KMS-11 (cell line): Measurements from ENCODE around the gene CAMTA1.

ENCODE experiments used
- H2AFZ ChIP-seq: fragments of 200-600 bp; sonication (generic); 2 replicates; pipeline ENCODE4 v1.6.1; 2016; ENCODE audit warnings: antibody characterized with exemption, mixed run types, low read depth
- H3K27ac ChIP-seq: fragments of 200-600 bp; sonication (generic); 2 replicates; pipeline ENCODE4 v1.6.1; 2016; ENCODE audit warnings: mild to moderate bottlenecking, mixed run types
- H3K27me3 ChIP-seq: fragments of 200-600 bp; sonication (generic); 2 replicates; pipeline ENCODE4 v1.6.1; 2017; ENCODE audit warnings: mild to moderate bottlenecking, low read depth, mixed run types, moderate library complexity; ENCODE audit not compliant: insufficient read depth
- H3K36me3 ChIP-seq: fragments of 200-600 bp; sonication (generic); 2 replicates; pipeline ENCODE4 v1.6.1; 2017; ENCODE audit warnings: mild to moderate bottlenecking, mixed run types; ENCODE audit not compliant: insufficient read depth
- H3K4me1 ChIP-seq: fragments of 200-600 bp; sonication (generic); 2 replicates; pipeline ENCODE4 v1.6.1; 2016; ENCODE audit warnings: mild to moderate bottlenecking, low read depth, mixed run types; ENCODE audit not compliant: poor library complexity, severe bottlenecking
- H3K4me2 ChIP-seq: fragments of 200-600 bp; sonication (generic); 2 replicates; pipeline ENCODE4 v1.7.0; 2016; ENCODE audit warnings: mild to moderate bottlenecking, mixed run types
- H3K4me3 ChIP-seq: fragments of 200-600 bp; sonication (generic); IDR thresholded peaks from 2 replicates; pipeline ENCODE4 v1.6.1; 2017; ENCODE audit warnings: low read depth, low read length, mixed read lengths; ENCODE audit not compliant: insufficient read depth
- H3K79me2 ChIP-seq: fragments of 200-600 bp; sonication (generic); 2 replicates; pipeline ENCODE4 v1.6.1; 2016; ENCODE audit warnings: low read depth, mixed run types; ENCODE audit not compliant: insufficient read depth
- H3K9ac ChIP-seq: fragments of 200-600 bp; sonication (generic); 2 replicates; pipeline ENCODE4 v1.6.1; 2016; ENCODE audit warnings: mild to moderate bottlenecking, mixed run types
- H4K20me1 ChIP-seq: fragments of 200-600 bp; sonication (generic); 2 replicates; pipeline ENCODE4 v1.6.1; 2016; ENCODE audit warnings: mild to moderate bottlenecking, mixed run types; ENCODE audit not compliant: insufficient read depth
- CTCF ChIP-seq: fragments of 200-600 bp; sonication (generic); conservative IDR thresholded peaks from 2 replicates; pipeline ENCODE4 v1.6.1; 2017; ENCODE audit warnings: low read depth, mild to moderate bottlenecking, antibody characterized with exemption, low read length, moderate library complexity, mixed read lengths

Gene CAMTA1

GRCh38 chr1:6782151-6782550 is 3.1 kb upstream of the CAMTA1 start:
- Histone ChIP-seq H3K4me3 (no peak overlapping the region), H3K27ac (no peak overlapping the region), H3K9ac (no peak overlapping the region), H2AFZ (no peak overlapping the region), H4K20me1 (no peaks in the 10 kb centered on the region; the same call in 1 of the 2 replicates), H3K79me2 (peaks cover 13% of the 10 kb centered on the region), H3K4me2 (no peak overlapping the region), H3K36me3 (no peaks in the 10 kb centered on the region), H3K4me1 (peaks cover 28% of the 10 kb centered on the region), H3K27me3 (no peaks in the 10 kb centered on the region)
- no peak for TF ChIP-seq CTCF

- Histone ChIP-seq H3K27ac (peak overlapping the region; percentile 97; the same call in 1 of the 2 replicates), H3K9ac (0 out of 2 replicates have a peak overlapping the region, but pooled peaks have one; percentile 98), H3K36me3 (no peaks in the 10 kb centered on the region), H3K4me3 (no peak overlapping the region), H3K27me3 (no peaks in the 10 kb centered on the region), H4K20me1 (no peaks in the 10 kb centered on the region; the same call in 1 of the 2 replicates), H2AFZ (no peak overlapping the region), H3K79me2 (peaks cover 22% of the 10 kb centered on the region), H3K4me2 (peak overlapping the region; percentile 88), H3K4me1 (peaks cover 29% of the 10 kb centered on the region)
- no peak for TF ChIP-seq CTCF
Measured at GRCh38 chr1:6783221-6783620, 2.0 kb upstream of the CAMTA1 start.

GRCh38 chr1:6783936-6784559 is 1.2 kb upstream of the CAMTA1 start:
- no peaks in the 10 kb centered on the region for H3K36me3 ChIP-seq
- H3K4me2 ChIP-seq, result peak overlapping the region; percentile 88
- H4K20me1 ChIP-seq, result no peaks in the 10 kb centered on the region; the same call in 1 of the 2 replicates
- TF ChIP-seq CTCF, result no peak
- H3K4me1 ChIP-seq, result peaks cover 27% of the 10 kb centered on the region
- H3K27me3 ChIP-seq, result no peaks in the 10 kb centered on the region
- H3K4me3 ChIP-seq, result peak overlapping the region; percentile 97
- peak overlapping the region; percentile 98 for H3K9ac ChIP-seq
- H3K27ac ChIP-seq, result peak overlapping the region; percentile 97
- peaks cover 31% of the 10 kb centered on the region for H3K79me2 ChIP-seq
- H2AFZ ChIP-seq, result peak overlapping the region; percentile 78

- Histone ChIP-seq H2AFZ (peak overlapping the region; percentile 78), H3K4me2 (no peak overlapping the region; the same call in 1 of the 2 replicates), H4K20me1 (no peaks in the 10 kb centered on the region; the same call in 1 of the 2 replicates), H3K79me2 (peaks cover 38% of the 10 kb centered on the region), H3K27me3 (no peaks in the 10 kb centered on the region), H3K4me3 (peak overlapping the region; percentile 97), H3K9ac (peak overlapping the region; percentile 98), H3K4me1 (peaks cover 20% of the 10 kb centered on the region), H3K36me3 (no peaks in the 10 kb centered on the region), H3K27ac (peak overlapping the region; percentile 97)
- TF ChIP-seq CTCF, result no peak
Measured at GRCh38 chr1:6784560-6785317, 515 bp upstream of the CAMTA1 start.
